ENCODE results near the gene MARK4.
"Not testable (repeated sequence)": the region's sequence is repeated elsewhere in the genome, so short reads cannot be mapped to it uniquely, and the experiment has no call there.

The MARK4 gene

GRCh38 chr19:45306518-45307027, 55.5 kb downstream of the MARK4 start:
- DNase-seq, result no peak

GRCh38 chr19:45307361-45307760, 56.3 kb downstream of the MARK4 start:
- DNase-seq, result no peak

- not testable (repeated sequence) for DNase-seq
Measured at GRCh38 chr19:45309322-45309721, 58.3 kb downstream of the MARK4 start.

GRCh38 chr19:45311621-45312020, 60.5 kb downstream of the MARK4 start:
- DNase-seq, result no peak

- DNase-seq, result not testable (repeated sequence)
Measured at GRCh38 chr19:45312285-45312684, 61.2 kb downstream of the MARK4 start.

GRCh38 chr19:45314708-45315245, 63.7 kb downstream of the MARK4 start:
- DNase-seq, result no peak

- no peak for DNase-seq
Measured at GRCh38 chr19:45315304-45315703, 64.2 kb downstream of the MARK4 start.

- DNase-seq, result no peak
Measured at GRCh38 chr19:45320997-45321775, 70.1 kb downstream of the MARK4 start.

- no peak for DNase-seq
Measured at GRCh38 chr19:45321848-45322247, 70.8 kb downstream of the MARK4 start.

- DNase-seq, result no peak
Measured at GRCh38 chr19:45322311-45322710, 71.2 kb downstream of the MARK4 start.

- no peak for DNase-seq
Measured at GRCh38 chr19:45322744-45323281, 71.7 kb downstream of the MARK4 start, which contains the start of gene CKM. Gene CKM, minus strand, starts transcription at chr19:45322875. Its CDS starts 3,162 bp downstream, at chr19:45319713.

- DNase-seq, result no peak
Measured at GRCh38 chr19:45323671-45324081, 72.6 kb downstream of the MARK4 start.

GRCh38 chr19:45324349-45324907, 73.4 kb downstream of the MARK4 start:
- no peak for DNase-seq

GRCh38 chr19:45327404-45328143, 76.5 kb downstream of the MARK4 start:
- no peak for DNase-seq

GRCh38 chr19:45331411-45331810, 80.3 kb downstream of the MARK4 start:
- DNase-seq, result no peak

GRCh38 chr19:45333609-45334303, 82.7 kb downstream of the MARK4 start:
- no peak for DNase-seq

- not testable (repeated sequence) for DNase-seq
Measured at GRCh38 chr19:45334881-45335280, 83.8 kb downstream of the MARK4 start.

GRCh38 chr19:45336696-45337251, 85.7 kb downstream of the MARK4 start:
- DNase-seq, result no peak

- DNase-seq, result no peak
Measured at GRCh38 chr19:45339629-45340028, 88.6 kb downstream of the MARK4 start.

- DNase-seq, result no peak
Measured at GRCh38 chr19:45340232-45340898, 89.3 kb downstream of the MARK4 start, which contains the start of gene KLC3. Gene KLC3, plus strand, starts transcription at chr19:45340750. Its CDS starts 4,792 bp downstream, at chr19:45345542.

- DNase-seq, result no peak
Measured at GRCh38 chr19:45340899-45341453, 89.9 kb downstream of the MARK4 start.
